T-helper 2 cell treated with Interferon-gamma antibody and Interleukin-4, amounts not matched to agents 100 ng/mL and 5 ng/mL, for 36 hours (primary cell): ENCODE results near the gene ZBTB18. TPM values are rescaled to one million over a fixed set of nuclear protein-coding genes. Genes with fewer than 3 reads are reported as not detected.

Experiments
- intact Hi-C: fragments of 100-400 bp; cut with micrococcal nuclease; formaldehyde crosslinking; loops from one replicate; pipeline ENCODE4 v1.15.1; 2023
- total RNA-seq: library from RNA; stranded (reverse); gene quantifications from 2 replicates; pipeline ENCODE4 v1.2.3, GENCODE V29; 2022

The ZBTB18 gene
- total RNA-seq, 1 donor from 2014 or later = 7.0 TPM

GRCh38 chr1:244041466-244042120 is 9.5 kb upstream of the ZBTB18 start:
- intact Hi-C loops = loop anchor here (10.0 kb wide), 1 partner anchor 697 kb away; no protein-coding TSS in a partner anchor

- intact Hi-C loops = loop anchor here (10.0 kb wide), 1 partner anchor 697 kb away; no protein-coding TSS in a partner anchor
Observed at GRCh38 chr1:244042293-244042692, 8.8 kb upstream of the ZBTB18 start.

- intact Hi-C loops = loop anchor here (2.0 to 10.0 kb wide), 2 partner anchors 16 to 700 kb away; no protein-coding TSS in a partner anchor
Observed at GRCh38 chr1:244044423-244044822, 6.7 kb upstream of the ZBTB18 start.

- intact Hi-C loops = loop anchor here (5.0 to 10.0 kb wide), 4 partner anchors 226 to 701 kb away; no protein-coding TSS in a partner anchor
Observed at GRCh38 chr1:244046254-244046653, 4.8 kb upstream of the ZBTB18 start.

GRCh38 chr1:244046907-244047611 is 4.0 kb upstream of the ZBTB18 start:
- intact Hi-C loops = loop anchor here (5.0 to 10.0 kb wide), 4 partner anchors 225 to 702 kb away; no protein-coding TSS in a partner anchor

- intact Hi-C loops = loop anchor here (1.0 to 10.0 kb wide), 11 partner anchors 28 to 792 kb away; partner anchors contain the start of genes AKT3 and CEP170
Observed at GRCh38 chr1:244047621-244048255, 3.3 kb upstream of the ZBTB18 start.

GRCh38 chr1:244048256-244049161 is 2.6 kb upstream of the ZBTB18 start:
- intact Hi-C loops = loop anchor here (1.0 to 10.0 kb wide), 11 partner anchors 27 to 793 kb away; partner anchors contain the start of genes AKT3 and CEP170

- intact Hi-C loops = loop anchor here (2.0 to 10.0 kb wide), 6 partner anchors 223 to 925 kb away; no protein-coding TSS in a partner anchor
Observed at GRCh38 chr1:244049162-244050013, 1.7 kb upstream of the ZBTB18 start.

- intact Hi-C loops = loop anchor here (2.0 to 10.0 kb wide), 2 partner anchors 269 to 925 kb away; no protein-coding TSS in a partner anchor
Observed at GRCh38 chr1:244050014-244050834, 859 bp upstream of the ZBTB18 start.

GRCh38 chr1:244052016-244052727 is 1.1 kb downstream of the ZBTB18 start:
- intact Hi-C loops = loop anchor here (10.0 kb wide), 1 partner anchor 923 kb away; no protein-coding TSS in a partner anchor

GRCh38 chr1:244052728-244053312 is 1.7 kb downstream of the ZBTB18 start:
- intact Hi-C loops = loop anchor here (10.0 kb wide), 1 partner anchor 922 kb away; no protein-coding TSS in a partner anchor

GRCh38 chr1:244053831-244054230 is 2.7 kb downstream of the ZBTB18 start:
- intact Hi-C loops = loop anchor here (10.0 kb wide), 1 partner anchor 921 kb away; no protein-coding TSS in a partner anchor

GRCh38 chr1:244054247-244054923 is 3.3 kb downstream of the ZBTB18 start:
- intact Hi-C loops = loop anchor here (10.0 kb wide), 1 partner anchor 920 kb away; no protein-coding TSS in a partner anchor

GRCh38 chr1:244054924-244055263 is 3.8 kb downstream of the ZBTB18 start:
- intact Hi-C loops = loop anchor here (10.0 kb wide), 1 partner anchor 920 kb away; no protein-coding TSS in a partner anchor

GRCh38 chr1:244056577-244056976 is 5.5 kb downstream of the ZBTB18 start:
- intact Hi-C loops = loop anchor here (10.0 kb wide), 1 partner anchor 918 kb away; no protein-coding TSS in a partner anchor
